HepG2 (cell line): ENCODE results near the gene HSPB7. TPM values are rescaled to one million over a fixed set of nuclear protein-coding genes. Genes with fewer than 3 reads are reported as not detected.

ENCODE experiments used
- ATAC-seq: fragments of 200-7000 bp; cut with Tn5 transposase; 3 replicates; pipeline ENCODE4 v1.9.1; 2020; ENCODE audit warnings: mild to moderate bottlenecking, moderate library complexity
- BruUV-seq: library from RNA; stranded (reverse); fragments of 400-500 nt; replicated peaks from 2 replicates; lab custom pipeline; 2021; lab: Mats Ljungman, UMichigan
- CTCF ChIA-PET: fragments of 300-600 bp; formaldehyde crosslinking; extraction: SDS; loops from one replicate; lab custom pipeline; 2021; ENCODE audit warnings: low total read pairs, inconsistent platforms, low intra/inter-chr PET ratio; lab: Yijun Ruan, JAX
- POLR2A ChIA-PET: fragments of 350-600 bp; sonication (Branson Sonifier 250); formaldehyde crosslinking; loops from one replicate; lab custom pipeline; 2020; ENCODE audit warnings: antibody characterized with exemption, inconsistent platforms; lab: Yijun Ruan, JAX
- DNase-seq: peaks from one replicate; pipeline ENCODE4 v3.0.0-alpha.2; 2015; ENCODE audit warnings: low spot score
- FAIRE-seq: peaks from 3 replicates; lab custom pipeline; 2011; peaks lifted over from hg19 to GRCh38; lab: Jason Lieb, UNC
- H2AFZ ChIP-seq: one replicate; pipeline ENCODE4 v1.6.1; 2011; ENCODE audit warnings: low read length, inconsistent platforms
- H3K27ac ChIP-seq: fragments of 300-600 bp; 3 replicates; pipeline ENCODE4 v1.8.0; 2011; ENCODE audit warnings: mixed run types, mild to moderate bottlenecking, mixed read lengths, low read length, inconsistent platforms; ENCODE audit not compliant: insufficient read depth; ENCODE audit errors: extremely low read length
- H3K27me3 ChIP-seq, 2 experiments: fragments of 200-600 bp in 1 of 2; 2 replicates in 1 of 2; 3 replicates in 1 of 2; pipeline versions ENCODE4 v1.6.0 to v1.8.0; 2011; ENCODE audit warnings: low read length in 2 of 2, mild to moderate bottlenecking in 2 of 2, moderate library complexity in 2 of 2, inconsistent platforms in 1 of 2; ENCODE audit not compliant: insufficient read depth in 2 of 2, control insufficient read depth in 1 of 2
- H3K36me3 ChIP-seq, 2 experiments: fragments of 200-600 bp in 1 of 2; replicated peaks in 1 of 2; 2 replicates in 1 of 2; 3 replicates in 1 of 2; pipeline versions ENCODE4 v1.5.1 to v1.8.0; 2011; ENCODE audit warnings: low read length in 2 of 2, inconsistent platforms in 1 of 2; ENCODE audit not compliant: insufficient read depth in 2 of 2, control insufficient read depth in 1 of 2
- H3K4me1 ChIP-seq: 2 replicates; pipeline ENCODE4 v1.5.1; 2012; ENCODE audit warnings: low read length, inconsistent platforms; ENCODE audit not compliant: insufficient read depth
- H3K4me2 ChIP-seq: 2 replicates; pipeline ENCODE4 v1.6.0; 2011; ENCODE audit warnings: low read depth, low read length, inconsistent platforms
- H3K4me3 ChIP-seq, 3 experiments: fragments of 200-600 bp in 1 of 3; sonication (generic), shearing (Covaris generic) in 1 of 3; replicated peaks in 1 of 3; 2 replicates each; pipeline ENCODE4 v1.5.1; 2011 to 2016; ENCODE audit warnings: low read length in 3 of 3, inconsistent platforms in 2 of 3, low read depth in 2 of 3, mild to moderate bottlenecking in 2 of 3, control low read depth in 1 of 3, mixed read lengths in 1 of 3; ENCODE audit not compliant: insufficient read depth in 1 of 3
- H3K79me2 ChIP-seq: one replicate; pipeline ENCODE4 v1.6.1; 2011; ENCODE audit warnings: low read length, inconsistent platforms; ENCODE audit not compliant: insufficient read depth
- H3K9ac ChIP-seq: 2 replicates; pipeline ENCODE4 v1.6.0; 2011; ENCODE audit warnings: mild to moderate bottlenecking, low read depth, low read length, inconsistent platforms; ENCODE audit not compliant: insufficient read depth
- H3K9me3 ChIP-seq: 2 replicates; pipeline ENCODE4 v1.5.1; 2012; ENCODE audit warnings: mild to moderate bottlenecking, low read length
- H4K20me1 ChIP-seq: 2 replicates; pipeline ENCODE4 v1.6.0; 2011; ENCODE audit warnings: inconsistent platforms, mild to moderate bottlenecking, low read length, moderate library complexity; ENCODE audit not compliant: insufficient read depth
- ATF7 ChIP-seq, 2 experiments: fragments of 450-650 bp in 1 of 2; sonication (generic) in 1 of 2; formaldehyde crosslinking in 1 of 2; IDR thresholded peaks; 2 replicates each; pipeline versions ENCODE4 v1.4.0 to v1.6.1; 2016 to 2020; ENCODE audit warnings: antibody characterized with exemption in 1 of 2, mild to moderate bottlenecking in 1 of 2, missing genetic modification reagents in 1 of 2
- FOXJ3 ChIP-seq: sonication (generic); formaldehyde crosslinking; IDR thresholded peaks from 2 replicates; pipeline ENCODE4 v1.4.0; 2020; ENCODE audit warnings: missing genetic modification reagents, mild to moderate bottlenecking, borderline replicate concordance
- GABPA ChIP-seq, 2 experiments: IDR thresholded peaks; 2 replicates each; pipeline ENCODE4 v1.6.1; 2011 to 2016; ENCODE audit warnings: low read depth in 2 of 2, low read length in 1 of 2, missing biosample characterization in 1 of 2, missing genetic modification characterization in 1 of 2
- MBNL3 ChIP-seq: fragments of 250-450 bp; sonication (Bioruptor Pico); conservative IDR thresholded peaks from 2 replicates; pipeline ENCODE4 v1.8.0; 2022; ENCODE audit warnings: mild to moderate bottlenecking, inconsistent platforms
- POLR2G ChIP-seq: fragments of 200-400 bp; formaldehyde crosslinking; IDR thresholded peaks from 2 replicates; pipeline ENCODE4 v1.6.1; 2018; ENCODE audit warnings: mild to moderate bottlenecking, low read depth, low read length, moderate library complexity
- SMAD1 ChIP-seq: sonication (generic); formaldehyde crosslinking; IDR thresholded peaks from 2 replicates; pipeline ENCODE4 v1.4.0; 2020; ENCODE audit warnings: missing genetic modification reagents, low read depth, mild to moderate bottlenecking, borderline replicate concordance
- UBTF ChIP-seq: sonication (generic); formaldehyde crosslinking; IDR thresholded peaks from 2 replicates; pipeline ENCODE4 v1.4.0; 2020; ENCODE audit warnings: mild to moderate bottlenecking, missing genetic modification reagents
- ZFP37 ChIP-seq: sonication (generic); formaldehyde crosslinking; IDR thresholded peaks from 2 replicates; pipeline ENCODE4 v1.4.0; 2020; ENCODE audit warnings: missing genetic modification reagents, borderline replicate concordance
- ZFYVE20 ChIP-seq: sonication (generic); formaldehyde crosslinking; IDR thresholded peaks from 2 replicates; pipeline ENCODE4 v1.8.0; 2023; ENCODE audit warnings: low read depth, mild to moderate bottlenecking, moderate library complexity, missing genetic modification reagents, borderline replicate concordance
- ZNF567 ChIP-seq: sonication (generic); formaldehyde crosslinking; IDR thresholded peaks from 2 replicates; pipeline ENCODE4 v1.8.1; 2023; ENCODE audit warnings: mild to moderate bottlenecking, missing genetic modification reagents, borderline replicate concordance
- ZNF841 ChIP-seq: sonication (generic); formaldehyde crosslinking; IDR thresholded peaks from 2 replicates; pipeline ENCODE4 v1.8.1; 2023; ENCODE audit warnings: missing genetic modification reagents, borderline replicate concordance
- WGBS: methylation state at CpG from one replicate; pipeline ENCODE4 v1.1.6; 2017; ENCODE audit warnings: low lambda C conversion rate; 5-methylcytosine and 5-hydroxymethylcytosine counted together
- in situ Hi-C: cut with HindIII; loops from 2 replicates; pipeline ENCODE4 v1.10.0; 2017; ENCODE audit warnings: low pct_unique_long_range_greater_than_20kb; ENCODE audit not compliant: extremely low pct_ligation_motif_present
- intact Hi-C: fragments of 100-400 bp; cut with micrococcal nuclease; formaldehyde crosslinking; loops from one replicate; pipeline ENCODE4 v1.10.0; 2022; ENCODE audit not compliant: unreplicated experiment
- polyA plus RNA-seq, 8 experiments: library from polyadenylated mRNA; depleted of rRNA in 3 of 8; stranded (reverse) in 7 of 8; unstranded in 1 of 8; fragments of >200 nt; fragmentation: Illumina TruSeq in 4 of 8; extraction: Trizol in 4 of 8; gene quantifications; 2 replicates each; pipeline versions ENCODE4 v1.2.1 to v1.2.3, GENCODE V29; 2011 to 2016; ENCODE audit warnings: low read depth in 4 of 8, missing spikeins in 1 of 8, mixed read lengths in 1 of 8; ENCODE audit not compliant: insufficient read depth in 1 of 8
- total RNA-seq, 5 experiments: library from RNA; depleted of rRNA; stranded (reverse); fragments of >200 nt; fragmentation: Illumina TruSeq; extraction: Trizol; gene quantifications; 2 replicates each; pipeline ENCODE4 v1.2.3, GENCODE V29; 2016; ENCODE audit warnings: low read depth in 1 of 5
- TF ChIP-seq, protein P1 (sequence below): sonication (generic); formaldehyde crosslinking; IDR thresholded peaks from 2 replicates; pipeline ENCODE4 v1.5.0; 2020; ENCODE audit warnings: missing genetic modification reagents
- TF ChIP-seq, protein P2 (sequence below): sonication (generic); formaldehyde crosslinking; IDR thresholded peaks from 2 replicates; pipeline ENCODE4 v1.8.0; 2022; ENCODE audit warnings: mild to moderate bottlenecking, missing genetic modification reagents, moderate library complexity
- TF ChIP-seq, protein P3 (sequence below): sonication (generic); formaldehyde crosslinking; IDR thresholded peaks from 2 replicates; pipeline ENCODE4 v1.4.0; 2020; ENCODE audit warnings: mild to moderate bottlenecking, missing genetic modification reagents
- TF ChIP-seq, protein P4 (sequence below): sonication (generic); formaldehyde crosslinking; IDR thresholded peaks from 2 replicates; pipeline ENCODE4 v1.4.0; 2020; ENCODE audit warnings: missing genetic modification reagents

Gene HSPB7
- total and polyA plus RNA-seq, 2 of the 13 experiments (the other 11 are each of a cell fraction or from before 2014, with no cell fraction given), result 0.20 TPM; not detected in 1

GRCh38 chr1:15994081-15994480, 23.8 kb downstream of the HSPB7 start:
- Histone ChIP-seq H3K27me3 (peaks cover 6 to 36% of the 10 kb centered on the region in 2 experiments; a peak in 4 of 5 replicates), H3K9ac (no peak overlapping the region), H3K27ac (no peak overlapping the region), H3K4me1 (peaks cover 40% of the 10 kb centered on the region), H3K4me2 (0 out of 2 replicates have a peak overlapping the region, but pooled peaks have one; percentile 82), H3K36me3 (no peaks in the 10 kb centered on the region), H3K79me2 (no peaks in the 10 kb centered on the region), H3K9me3 (no peaks in the 10 kb centered on the region), H3K4me3 (0 out of 6 replicates have a peak overlapping the region, but pooled peaks of 1 of the 3 experiments have one; percentile 54), H4K20me1 (no peaks in the 10 kb centered on the region), H2AFZ (no peak overlapping the region)
- CTCF ChIA-PET, result interaction anchor here (1.6 kb wide), 1 partner anchor 36 kb away, joined by 5 read pairs; no protein-coding TSS in a partner anchor
- WGBS, result 85% methylated on average over 4 of the region's 10 CpGs
- ATAC-seq (no peak; the same call in 2 of the 3 replicates), DNase-seq (no peak), FAIRE-seq (no peak)
- POLR2A ChIA-PET, result interaction anchor here (1.1 kb wide), 1 partner anchor 18 kb away, joined by 3 read pairs; the partner anchor contains the start of gene ZBTB17
- BruUV-seq, result no TSS peak
- in situ Hi-C loops (no loop called here), intact Hi-C loops (loop anchor here (2.0 to 10.0 kb wide), 2 partner anchors 35 to 179 kb away; no protein-coding TSS in a partner anchor)
- TF ChIP-seq ZFP37 (no peak), ZNF841 (CRISPR knock-in tag) (no peak), UBTF (no peak), ATF7 (IDR thresholded peaks at IDR 0.05) (no peak), ATF7 (CRISPR knock-in tag; IDR thresholded peaks at IDR 0.05) (no peak), MBNL3 (CRISPR knock-in tag) (no peak), POLR2G (no peak), FOXJ3 (CRISPR knock-in tag) (no peak), ZFYVE20 (CRISPR knock-in tag) (no peak), ZNF567 (CRISPR knock-in tag) (no peak), SMAD1 (CRISPR knock-in tag) (no peak), GABPA (IDR thresholded peaks at IDR 0.05; ENCODE audit: low read depth, low read length) (no peak), GABPA (CRISPR knock-in tag; IDR thresholded peaks at IDR 0.05; ENCODE audit: low read depth) (no peak)
- TF ChIP-seq, protein P1, sequence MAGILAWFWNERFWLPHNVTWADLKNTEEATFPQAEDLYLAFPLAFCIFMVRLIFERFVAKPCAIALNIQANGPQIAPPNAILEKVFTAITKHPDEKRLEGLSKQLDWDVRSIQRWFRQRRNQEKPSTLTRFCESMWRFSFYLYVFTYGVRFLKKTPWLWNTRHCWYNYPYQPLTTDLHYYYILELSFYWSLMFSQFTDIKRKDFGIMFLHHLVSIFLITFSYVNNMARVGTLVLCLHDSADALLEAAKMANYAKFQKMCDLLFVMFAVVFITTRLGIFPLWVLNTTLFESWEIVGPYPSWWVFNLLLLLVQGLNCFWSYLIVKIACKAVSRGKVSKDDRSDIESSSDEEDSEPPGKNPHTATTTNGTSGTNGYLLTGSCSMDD (CRISPR knock-in tag), result no peak
- TF ChIP-seq, protein P2, sequence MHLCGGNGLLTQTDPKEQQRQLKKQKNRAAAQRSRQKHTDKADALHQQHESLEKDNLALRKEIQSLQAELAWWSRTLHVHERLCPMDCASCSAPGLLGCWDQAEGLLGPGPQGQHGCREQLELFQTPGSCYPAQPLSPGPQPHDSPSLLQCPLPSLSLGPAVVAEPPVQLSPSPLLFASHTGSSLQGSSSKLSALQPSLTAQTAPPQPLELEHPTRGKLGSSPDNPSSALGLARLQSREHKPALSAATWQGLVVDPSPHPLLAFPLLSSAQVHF (CRISPR knock-in tag), result no peak
- TF ChIP-seq, protein P3, sequence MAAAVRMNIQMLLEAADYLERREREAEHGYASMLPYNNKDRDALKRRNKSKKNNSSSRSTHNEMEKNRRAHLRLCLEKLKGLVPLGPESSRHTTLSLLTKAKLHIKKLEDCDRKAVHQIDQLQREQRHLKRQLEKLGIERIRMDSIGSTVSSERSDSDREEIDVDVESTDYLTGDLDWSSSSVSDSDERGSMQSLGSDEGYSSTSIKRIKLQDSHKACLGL (CRISPR knock-in tag), result no peak
- TF ChIP-seq, protein P4, sequence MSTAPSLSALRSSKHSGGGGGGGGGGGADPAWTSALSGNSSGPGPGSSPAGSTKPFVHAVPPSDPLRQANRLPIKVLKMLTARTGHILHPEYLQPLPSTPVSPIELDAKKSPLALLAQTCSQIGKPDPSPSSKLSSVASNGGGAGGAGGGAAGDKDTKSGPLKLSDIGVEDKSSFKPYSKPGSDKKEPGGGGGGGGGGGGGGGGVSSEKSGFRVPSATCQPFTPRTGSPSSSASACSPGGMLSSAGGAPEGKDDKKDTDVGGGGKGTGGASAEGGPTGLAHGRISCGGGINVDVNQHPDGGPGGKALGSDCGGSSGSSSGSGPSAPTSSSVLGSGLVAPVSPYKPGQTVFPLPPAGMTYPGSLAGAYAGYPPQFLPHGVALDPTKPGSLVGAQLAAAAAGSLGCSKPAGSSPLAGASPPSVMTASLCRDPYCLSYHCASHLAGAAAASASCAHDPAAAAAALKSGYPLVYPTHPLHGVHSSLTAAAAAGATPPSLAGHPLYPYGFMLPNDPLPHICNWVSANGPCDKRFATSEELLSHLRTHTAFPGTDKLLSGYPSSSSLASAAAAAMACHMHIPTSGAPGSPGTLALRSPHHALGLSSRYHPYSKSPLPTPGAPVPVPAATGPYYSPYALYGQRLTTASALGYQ, result no peak
